WI38 (cell line): Measurements from ENCODE around the gene AMOT.

Experiments used
- H3K4me3 ChIP-seq: 2 replicates; pipeline ENCODE4 v1.5.1; 2011; ENCODE audit warnings: low read depth, mild to moderate bottlenecking, control low read depth, low read length
- TF ChIP-seq, protein P1 (sequence below): IDR thresholded peaks from 2 replicates; pipeline ENCODE4 v1.5.1; 2012; ENCODE audit warnings: low read depth, mild to moderate bottlenecking, control low read depth, low read length

Gene AMOT

DNA sequence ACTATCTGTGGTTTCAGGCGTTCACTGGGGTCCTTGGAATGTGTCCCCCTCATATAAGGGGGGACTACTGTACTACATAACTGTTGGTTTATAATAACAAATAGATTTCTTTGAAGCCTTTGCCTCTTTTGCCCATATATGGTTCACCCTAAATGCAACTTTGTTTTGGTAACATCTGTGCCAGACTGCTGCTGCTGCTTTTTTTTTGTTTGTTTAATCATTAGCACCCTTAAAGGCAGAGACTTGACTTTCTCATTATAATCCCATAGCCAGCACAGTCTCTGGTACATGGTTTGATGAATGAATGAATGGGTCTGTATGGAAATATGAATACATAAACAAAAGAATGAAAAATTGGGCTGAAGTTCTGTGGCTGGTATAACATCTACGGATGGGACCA, 80.7 kb downstream of the AMOT start:
- TF ChIP-seq, protein P1, sequence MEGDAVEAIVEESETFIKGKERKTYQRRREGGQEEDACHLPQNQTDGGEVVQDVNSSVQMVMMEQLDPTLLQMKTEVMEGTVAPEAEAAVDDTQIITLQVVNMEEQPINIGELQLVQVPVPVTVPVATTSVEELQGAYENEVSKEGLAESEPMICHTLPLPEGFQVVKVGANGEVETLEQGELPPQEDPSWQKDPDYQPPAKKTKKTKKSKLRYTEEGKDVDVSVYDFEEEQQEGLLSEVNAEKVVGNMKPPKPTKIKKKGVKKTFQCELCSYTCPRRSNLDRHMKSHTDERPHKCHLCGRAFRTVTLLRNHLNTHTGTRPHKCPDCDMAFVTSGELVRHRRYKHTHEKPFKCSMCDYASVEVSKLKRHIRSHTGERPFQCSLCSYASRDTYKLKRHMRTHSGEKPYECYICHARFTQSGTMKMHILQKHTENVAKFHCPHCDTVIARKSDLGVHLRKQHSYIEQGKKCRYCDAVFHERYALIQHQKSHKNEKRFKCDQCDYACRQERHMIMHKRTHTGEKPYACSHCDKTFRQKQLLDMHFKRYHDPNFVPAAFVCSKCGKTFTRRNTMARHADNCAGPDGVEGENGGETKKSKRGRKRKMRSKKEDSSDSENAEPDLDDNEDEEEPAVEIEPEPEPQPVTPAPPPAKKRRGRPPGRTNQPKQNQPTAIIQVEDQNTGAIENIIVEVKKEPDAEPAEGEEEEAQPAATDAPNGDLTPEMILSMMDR = no peak
- no peak overlapping the region for H3K4me3 ChIP-seq

DNA sequence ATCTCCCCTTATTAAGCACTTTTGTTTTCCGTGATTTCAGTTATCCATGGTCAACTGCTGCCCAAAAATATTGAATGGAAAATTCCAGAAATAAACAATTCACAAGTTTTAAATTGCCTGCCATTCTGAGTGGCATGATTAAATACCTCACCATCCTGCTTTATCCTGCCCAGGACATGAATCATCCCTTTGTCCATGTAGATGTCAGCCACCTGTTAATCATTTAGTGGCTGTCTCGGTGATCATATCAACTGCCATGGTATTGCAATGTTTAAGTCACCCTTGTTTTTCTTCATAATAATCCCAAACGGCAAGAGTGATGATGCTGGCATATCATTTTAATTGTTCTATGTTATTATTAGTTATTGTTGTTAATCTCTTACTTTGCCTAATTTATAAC, 81.1 kb downstream of the AMOT start:
- no peak overlapping the region for H3K4me3 ChIP-seq
- TF ChIP-seq, protein P1 = no peak

DNA sequence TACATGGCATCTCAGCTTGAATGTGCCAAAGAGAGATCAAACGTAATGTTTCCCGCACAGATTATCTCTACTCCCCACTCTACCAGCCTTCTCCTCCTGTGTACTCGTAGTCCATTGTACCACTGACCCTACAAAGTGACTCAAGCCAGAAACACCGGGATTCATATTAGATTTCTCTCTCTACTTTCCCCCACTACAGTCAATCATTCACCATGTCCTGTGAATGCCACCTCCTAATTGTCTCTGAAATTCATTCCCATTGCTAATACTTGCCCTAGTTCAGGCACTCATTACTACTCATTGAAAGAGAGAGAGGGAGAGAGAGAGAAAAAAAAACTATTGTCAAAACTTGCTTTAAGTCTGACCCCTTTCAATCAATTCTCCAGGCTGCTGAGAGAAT, 82.7 kb downstream of the AMOT start:
- TF ChIP-seq, protein P1 = no peak
- H3K4me3 ChIP-seq = no peak overlapping the region

DNA sequence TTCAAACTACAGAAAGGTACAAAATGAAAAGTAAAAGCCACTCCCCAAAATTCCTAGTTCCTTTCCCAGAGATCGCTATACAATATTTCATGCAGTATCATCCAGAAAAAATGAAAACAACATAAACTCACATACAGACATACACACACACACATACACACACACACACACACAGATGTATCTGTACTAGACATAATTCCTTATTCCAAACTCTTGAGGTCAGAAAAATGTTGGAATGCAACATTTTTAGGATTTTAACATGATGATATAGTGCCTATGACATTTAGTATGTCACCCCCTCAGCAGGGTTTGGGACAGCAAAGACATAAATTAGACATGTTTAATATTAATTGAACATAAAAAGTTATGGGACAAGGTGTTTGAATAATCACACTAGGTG, 87.5 kb downstream of the AMOT start:
- H3K4me3 ChIP-seq = no peak overlapping the region
- TF ChIP-seq, protein P1 = no peak

DNA sequence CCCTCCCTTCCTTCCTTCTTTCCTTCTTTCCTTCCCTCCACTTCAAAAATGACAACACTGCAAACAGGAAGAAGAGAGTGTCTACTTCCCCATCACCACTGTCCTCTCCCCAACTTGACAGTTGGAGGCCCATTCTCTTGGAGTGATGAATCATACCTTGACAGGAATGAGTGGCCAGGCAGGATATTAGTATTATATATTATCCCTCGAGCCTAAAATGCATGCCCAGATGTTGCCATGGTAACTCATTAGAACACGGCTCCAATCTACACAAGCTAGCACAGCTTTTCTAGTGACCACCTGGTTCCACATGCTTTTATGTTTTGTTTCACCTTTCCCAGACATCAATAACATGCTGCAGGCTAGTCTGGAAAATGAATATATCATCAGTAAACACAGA, 89.6 kb downstream of the AMOT start:
- H3K4me3 ChIP-seq = no peak overlapping the region
- TF ChIP-seq, protein P1 = no peak

DNA sequence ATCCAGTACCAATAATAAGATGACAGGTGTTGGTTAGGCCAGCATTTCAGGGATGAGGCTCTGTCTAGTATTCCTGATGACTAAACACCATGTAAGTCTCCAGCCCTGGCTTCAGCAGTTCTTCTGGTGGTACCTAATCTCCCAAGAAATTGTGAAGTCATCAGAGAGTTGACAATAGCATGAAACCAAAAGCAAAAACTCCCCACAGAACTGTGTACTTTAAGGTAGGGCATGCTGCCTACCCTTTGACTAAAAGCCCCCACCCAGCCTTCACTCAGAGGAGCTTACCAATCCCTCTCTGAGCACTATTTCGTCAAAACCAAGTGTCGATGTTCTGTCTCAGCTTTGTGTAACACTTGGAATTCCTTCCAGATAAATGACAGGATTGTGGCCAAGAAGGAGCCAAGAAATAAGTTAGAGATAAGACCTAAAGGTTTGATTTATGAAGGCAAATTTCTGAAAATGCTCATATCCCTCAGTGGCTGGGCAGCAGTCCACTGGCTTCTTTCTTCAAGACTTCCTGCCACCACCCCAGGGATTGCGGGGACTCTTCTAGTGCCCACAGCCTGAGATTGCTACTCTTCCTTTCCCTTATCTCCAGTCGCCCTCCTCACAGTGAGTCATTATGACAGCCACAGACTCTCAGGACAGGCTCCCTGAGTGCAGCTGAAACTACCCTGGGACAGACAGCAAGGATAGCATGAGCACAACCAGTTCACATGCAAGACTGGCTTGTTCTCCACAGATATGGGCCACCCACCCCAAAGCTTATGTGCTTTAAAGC, 93.6 kb downstream of the AMOT start:
- TF ChIP-seq, protein P1 = no peak
- H3K4me3 ChIP-seq = no peak overlapping the region

DNA sequence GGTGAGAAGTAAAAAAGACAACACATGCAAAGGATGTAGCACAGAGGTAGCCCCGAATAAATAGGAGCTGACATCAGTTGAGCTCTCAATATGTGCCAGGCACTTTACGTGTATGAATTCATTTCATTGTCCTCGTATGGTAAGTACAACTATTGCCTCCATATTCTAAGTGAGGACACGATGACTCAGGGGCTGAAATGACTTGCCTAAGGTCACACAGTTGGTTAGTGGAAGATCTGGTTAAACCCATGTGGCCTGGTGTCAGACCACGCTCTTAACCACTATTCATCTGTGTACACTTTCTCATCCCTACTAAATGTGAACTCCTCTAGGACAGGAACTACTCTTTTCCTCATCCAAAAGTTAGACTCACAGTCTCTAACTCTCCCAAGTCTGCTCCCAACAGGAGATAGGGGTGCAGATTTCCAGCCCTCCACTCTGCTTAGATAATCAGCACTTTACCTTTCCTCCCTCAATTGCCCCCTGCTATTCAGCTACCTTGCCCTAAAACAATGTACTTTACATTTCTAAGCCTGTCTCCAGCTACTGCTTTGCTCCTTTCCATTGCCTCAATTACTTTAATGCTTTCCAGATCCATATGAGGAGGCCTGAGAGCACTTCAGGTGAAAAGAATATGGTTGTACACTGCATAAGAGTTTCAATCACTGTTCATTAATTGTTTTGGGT, 102.1 kb downstream of the AMOT start:
- no peak overlapping the region for H3K4me3 ChIP-seq
- TF ChIP-seq, protein P1 = no peak
